HepG2 (cell line): ENCODE data around the gene ZER1. TPM values are rescaled to one million over a fixed set of nuclear protein-coding genes. Genes with fewer than 3 reads are reported as not detected.

Experiments used
- AHR ChIP-seq: IDR thresholded peaks from 2 replicates; pipeline ENCODE4 v1.6.1; 2018; ENCODE audit warnings: missing genetic modification reagents, missing compliant biosample characterization
- ARNT2 ChIP-seq: sonication (generic); formaldehyde crosslinking; IDR thresholded peaks from 2 replicates; pipeline ENCODE4 v1.8.0; 2022; ENCODE audit warnings: mild to moderate bottlenecking, low read depth, missing genetic modification reagents, moderate library complexity
- ATF3 ChIP-seq: sonication (generic); formaldehyde crosslinking; IDR thresholded peaks from 2 replicates; pipeline ENCODE4 v1.4.0; 2020; ENCODE audit warnings: missing genetic modification reagents
- ATM ChIP-seq: fragments of 450-650 bp; IDR thresholded peaks from 2 replicates; pipeline ENCODE4 v1.7.1; 2017; ENCODE audit warnings: mild to moderate bottlenecking, borderline replicate concordance
- E2F1 ChIP-seq: sonication (generic); formaldehyde crosslinking; IDR thresholded peaks from 2 replicates; pipeline ENCODE4 v1.5.0; 2020; ENCODE audit warnings: missing genetic modification reagents
- HOXD1 ChIP-seq: sonication (generic); formaldehyde crosslinking; IDR thresholded peaks from 2 replicates; pipeline ENCODE4 v1.5.0; 2020; ENCODE audit warnings: missing genetic modification reagents
- NR3C1 ChIP-seq: sonication (generic); formaldehyde crosslinking; IDR thresholded peaks from 2 replicates; pipeline ENCODE4 v1.4.0; 2020; ENCODE audit warnings: missing genetic modification reagents
- ONECUT2 ChIP-seq: sonication (generic); formaldehyde crosslinking; IDR thresholded peaks from 2 replicates; pipeline ENCODE4 v1.4.0; 2020; ENCODE audit warnings: missing genetic modification reagents
- PBX3 ChIP-seq: sonication (generic); formaldehyde crosslinking; IDR thresholded peaks from 2 replicates; pipeline ENCODE4 v1.8.1; 2023; ENCODE audit warnings: missing genetic modification reagents, inconsistent platforms, borderline replicate concordance
- PHF20 ChIP-seq: sonication (generic); formaldehyde crosslinking; IDR thresholded peaks from 2 replicates; pipeline ENCODE4 v1.5.0; 2020; ENCODE audit warnings: mild to moderate bottlenecking, missing genetic modification reagents
- PRDM4 ChIP-seq: sonication (generic); formaldehyde crosslinking; IDR thresholded peaks from 2 replicates; pipeline ENCODE4 v1.9.0; 2021; ENCODE audit warnings: missing genetic modification reagents, borderline replicate concordance
- SP4 ChIP-seq: sonication (generic); formaldehyde crosslinking; IDR thresholded peaks from 2 replicates; pipeline ENCODE4 v1.8.1; 2023; ENCODE audit warnings: mild to moderate bottlenecking, missing genetic modification reagents
- TFAP4 ChIP-seq: sonication (generic); IDR thresholded peaks from 2 replicates; pipeline ENCODE4 v1.6.1; 2016; ENCODE audit warnings: low read depth, borderline replicate concordance
- TOE1 ChIP-seq: sonication (generic); formaldehyde crosslinking; IDR thresholded peaks from 2 replicates; pipeline ENCODE4 v1.4.0; 2020; ENCODE audit warnings: mild to moderate bottlenecking, missing genetic modification reagents
- TOPORS ChIP-seq: sonication (generic); formaldehyde crosslinking; IDR thresholded peaks from 2 replicates; pipeline ENCODE4 v1.8.0; 2023; ENCODE audit warnings: mild to moderate bottlenecking, missing genetic modification reagents
- ZBTB46 ChIP-seq: sonication (generic); formaldehyde crosslinking; IDR thresholded peaks from 2 replicates; pipeline ENCODE4 v1.4.0; 2020; ENCODE audit warnings: mild to moderate bottlenecking, missing genetic modification reagents, borderline replicate concordance
- ZNF101 ChIP-seq: sonication (generic); formaldehyde crosslinking; IDR thresholded peaks from 2 replicates; pipeline ENCODE4 v1.4.0; 2020; ENCODE audit warnings: mild to moderate bottlenecking, low read depth, missing genetic modification reagents, borderline replicate concordance
- ZNF24 ChIP-seq: fragments of 450-650 bp; IDR thresholded peaks from 2 replicates; pipeline ENCODE4 v1.6.1; 2017; ENCODE audit warnings: antibody characterized with exemption, mild to moderate bottlenecking
- ZNF333 ChIP-seq: sonication (generic); formaldehyde crosslinking; IDR thresholded peaks from 2 replicates; pipeline ENCODE4 v1.4.0; 2020; ENCODE audit warnings: mild to moderate bottlenecking, missing genetic modification reagents, borderline replicate concordance
- ZNF570 ChIP-seq: sonication (generic); formaldehyde crosslinking; IDR thresholded peaks from 2 replicates; pipeline ENCODE4 v1.4.0; 2020; ENCODE audit warnings: mild to moderate bottlenecking, missing genetic modification reagents, borderline replicate concordance
- ZNF652 ChIP-seq: IDR thresholded peaks from 2 replicates; pipeline ENCODE4 v1.6.1; 2016; ENCODE audit warnings: low read depth, borderline replicate concordance
- polyA plus RNA-seq, 8 experiments: library from polyadenylated mRNA; depleted of rRNA in 3 of 8; stranded (reverse) in 7 of 8; unstranded in 1 of 8; fragments of >200 nt; fragmentation: Illumina TruSeq in 4 of 8; extraction: Trizol in 4 of 8; gene quantifications; 2 replicates each; pipeline versions ENCODE4 v1.2.1 to v1.2.3, GENCODE V29; 2011 to 2016; ENCODE audit warnings: low read depth in 4 of 8, missing spikeins in 1 of 8, mixed read lengths in 1 of 8; ENCODE audit not compliant: insufficient read depth in 1 of 8
- total RNA-seq, 5 experiments: library from RNA; depleted of rRNA; stranded (reverse); fragments of >200 nt; fragmentation: Illumina TruSeq; extraction: Trizol; gene quantifications; 2 replicates each; pipeline ENCODE4 v1.2.3, GENCODE V29; 2016; ENCODE audit warnings: low read depth in 1 of 5

Gene ZER1
- total and polyA plus RNA-seq, 2 of the 13 experiments (the other 11 are each of a cell fraction or from before 2014, with no cell fraction given): 7.7 to 40.0 TPM

GRCh38 chr9:128818839-128819715 is 47.4 kb upstream of the ZER1 start (continued):
- TF ChIP-seq ZNF24 (no peak), ZNF652 (no peak), SP4 (CRISPR knock-in tag) (no peak), AHR (CRISPR knock-in tag) (no peak; the same call in 1 of the 2 replicates), ZNF333 (0 out of 2 replicates have a peak, but pooled peaks have one; percentile 49), PRDM4 (no peak), HOXD1 (CRISPR knock-in tag) (no peak), E2F1 (CRISPR knock-in tag) (no peak), ZNF570 (CRISPR knock-in tag) (no peak), TOPORS (CRISPR knock-in tag) (no peak; the same call in 1 of the 2 replicates), TOE1 (CRISPR knock-in tag) (no peak), ARNT2 (0 out of 2 replicates have a peak, but pooled peaks have one; percentile 10), NR3C1 (CRISPR knock-in tag) (no peak), TFAP4 (peak; percentile 26; the same call in 1 of the 2 replicates), ATF3 (CRISPR knock-in tag) (no peak; the same call in 1 of the 2 replicates), PBX3 (CRISPR knock-in tag) (0 out of 2 replicates have a peak, but pooled peaks have one; percentile 29), PHF20 (CRISPR knock-in tag) (no peak), ZBTB46 (CRISPR knock-in tag) (no peak), ZNF101 (CRISPR knock-in tag) (no peak), ATM (no peak), ONECUT2 (CRISPR knock-in tag) (no peak)
